GM23248 (cell line): Measurements from ENCODE around the gene EIF1. TPM values are rescaled to one million over a fixed set of nuclear protein-coding genes. Genes with fewer than 3 reads are reported as not detected.
"Not testable (repeated sequence)": the region's sequence is repeated elsewhere in the genome, so short reads cannot be mapped to it uniquely, and the experiment has no call there.

Experiments used
- DNase-seq: peaks from one replicate; pipeline ENCODE4 v3.0.0-alpha.2; 2015
- H2AFZ ChIP-seq: fragments of 200-600 bp; sonication (generic); 2 replicates; pipeline ENCODE4 v1.6.1; 2016; ENCODE audit warnings: antibody characterized with exemption
- H3F3A ChIP-seq: fragments of 200-600 bp; sonication (generic); 2 replicates; pipeline ENCODE4 v1.6.1; 2016; ENCODE audit warnings: mild to moderate bottlenecking, antibody characterized with exemption, mixed run types; ENCODE audit not compliant: insufficient read depth
- H3K27ac ChIP-seq: fragments of 200-600 bp; sonication (generic); 2 replicates; pipeline ENCODE4 v1.5.1; 2016; ENCODE audit warnings: mild to moderate bottlenecking
- H3K27me3 ChIP-seq: fragments of 200-600 bp; sonication (generic); replicated peaks from 2 replicates; pipeline ENCODE4 v1.6.1; 2016; ENCODE audit warnings: mild to moderate bottlenecking; ENCODE audit not compliant: insufficient read depth
- H3K36me3 ChIP-seq: fragments of 200-600 bp; sonication (generic); 2 replicates; pipeline ENCODE4 v1.6.1; 2016; ENCODE audit warnings: low read depth, mild to moderate bottlenecking
- H3K4me1 ChIP-seq: fragments of 200-600 bp; sonication (generic); 2 replicates; pipeline ENCODE4 v1.6.1; 2016; ENCODE audit warnings: mild to moderate bottlenecking; ENCODE audit not compliant: insufficient read depth
- H3K4me2 ChIP-seq: fragments of 200-600 bp; sonication (generic); one replicate; pipeline ENCODE4 v1.6.1; 2016; ENCODE audit warnings: mild to moderate bottlenecking; ENCODE audit not compliant: unreplicated experiment
- H3K4me3 ChIP-seq: fragments of 200-600 bp; sonication (generic); 2 replicates; pipeline ENCODE4 v1.5.1; 2016; ENCODE audit warnings: mild to moderate bottlenecking
- H3K79me2 ChIP-seq: fragments of 200-600 bp; sonication (generic); 2 replicates; pipeline ENCODE4 v1.6.1; 2016; ENCODE audit warnings: mild to moderate bottlenecking; ENCODE audit not compliant: insufficient read depth
- H3K9ac ChIP-seq: fragments of 200-600 bp; sonication (generic); 2 replicates; pipeline ENCODE4 v1.6.1; 2016; ENCODE audit warnings: mild to moderate bottlenecking
- H3K9me2 ChIP-seq: fragments of 200-600 bp; sonication (generic); 2 replicates; pipeline ENCODE4 v1.6.1; 2016; ENCODE audit warnings: mixed run types, mild to moderate bottlenecking, moderate library complexity; ENCODE audit not compliant: insufficient read depth
- H3K9me3 ChIP-seq: fragments of 200-600 bp; sonication (generic); one replicate; pipeline ENCODE4 v1.6.1; 2017; ENCODE audit warnings: low read depth
- H4K20me1 ChIP-seq: fragments of 200-600 bp; sonication (generic); 2 replicates; pipeline ENCODE4 v1.6.0; 2016; ENCODE audit not compliant: insufficient read depth
- EZH2 ChIP-seq: fragments of 200-600 bp; sonication (generic); IDR thresholded peaks from 2 replicates; pipeline ENCODE4 v1.6.1; 2018; ENCODE audit warnings: antibody characterized with exemption, mild to moderate bottlenecking; ENCODE audit not compliant: insufficient read depth, poor library complexity, severe bottlenecking
- EZH2phosphoT487 ChIP-seq: fragments of 200-600 bp; sonication (generic); IDR thresholded peaks from 2 replicates; pipeline ENCODE4 v1.6.1; 2018; ENCODE audit warnings: antibody characterized with exemption, moderate library complexity, mild to moderate bottlenecking, low read depth; ENCODE audit not compliant: insufficient read depth
- WGBS, 2 experiments: methylation state at CpG; one replicate each; pipeline ENCODE4 v1.1.6; 2015 to 2017; ENCODE audit warnings: low lambda C conversion rate in 2 of 2, low coverage in 1 of 2; ENCODE audit errors: missing lambda C conversion rate in 2 of 2; 5-methylcytosine and 5-hydroxymethylcytosine counted together
- in situ Hi-C: fragments of 300-500 bp; cut with MboI; formaldehyde crosslinking; loops from 2 replicates; pipeline ENCODE4 v1.15.0; 2020
- polyA plus RNA-seq: library from polyadenylated mRNA; unstranded; fragments of >200 nt; fragmentation: Nextera tagmentation; extraction: Ambion mirVana; gene quantifications from 2 replicates; pipeline ENCODE4 v1.2.1, GENCODE V29; 2016
- total RNA-seq: library from RNA; depleted of rRNA; stranded (reverse); fragments of >200 nt; shearing (Covaris generic); gene quantifications from 2 replicates; pipeline ENCODE4 v1.2.3, GENCODE V29; 2014; rRNA removed

Gene EIF1
- total RNA-seq (98.1 and 113 TPM in 2 replicates), polyA plus RNA-seq (1,585 and 1,606 TPM in 2 replicates)

- peak within 1 kb of the TSS; percentile 100 for H3K27ac ChIP-seq
These were observed at the start of gene EIF1 for GRCh38 chr17:41688641-41689496. EIF1 (plus strand) TSS chr17:41688885; CDS start chr17:41689039, 154 bp downstream.

GRCh38 chr17:41638941-41639340, 49.7 kb upstream of the EIF1 start:
- no peaks in the 10 kb centered on the region for H3K4me1 ChIP-seq
- H3K9ac ChIP-seq, result no peak overlapping the region
- no peaks in the 10 kb centered on the region for H3K9me3 ChIP-seq
- in situ Hi-C loops, result no loop called here
- H3K79me2 ChIP-seq, result no peaks in the 10 kb centered on the region
- no peaks in the 10 kb centered on the region; the same call in 1 of the 2 replicates for H3K27me3 ChIP-seq
- no peak overlapping the region for H2AFZ ChIP-seq
- no peaks in the 10 kb centered on the region for H4K20me1 ChIP-seq
- no peaks in the 10 kb centered on the region for H3F3A ChIP-seq
- H3K27ac ChIP-seq, result no peak overlapping the region
- no peak for TF ChIP-seq EZH2phosphoT487
- no peak for TF ChIP-seq EZH2
- H3K36me3 ChIP-seq, result no peaks in the 10 kb centered on the region
- no peaks in the 10 kb centered on the region for H3K9me2 ChIP-seq
- DNase-seq, result no peak
- H3K4me2 ChIP-seq, result no peak overlapping the region
- WGBS, 2 experiments, result 83 to 87% methylated on average over 3 to 6 of the region's 6 CpGs
- H3K4me3 ChIP-seq, result no peak overlapping the region

More at GRCh38 chr17:41688641-41689496, at the start of gene EIF1:
- Histone ChIP-seq H3K4me1 (peaks cover 21% of the 10 kb centered on the region), H3K9me3 (no peaks in the 10 kb centered on the region), H3K9me2 (no peaks in the 10 kb centered on the region), H4K20me1 (peaks cover 12% of the 10 kb centered on the region; the same call in 1 of the 2 replicates), H3K4me3 (peak within 1 kb of the TSS; percentile 89), H3K79me2 (peaks cover 23% of the 10 kb centered on the region), H3K4me2 (peak within 1 kb of the TSS; percentile 96), H3K9ac (peak within 1 kb of the TSS; percentile 100), H3K36me3 (peaks cover 38% of the 10 kb centered on the region), H3F3A (peaks cover 51% of the 10 kb centered on the region), H3K27me3 (no peaks in the 10 kb centered on the region), H2AFZ (peak within 1 kb of the TSS; percentile 89)
- in situ Hi-C loops, result no loop called here
- TF ChIP-seq EZH2phosphoT487 (no peak), EZH2 (no peak)
- 1% methylated on average over 66 to 70 of the region's 81 CpGs for WGBS, 2 experiments
- peak; percentile 100 for DNase-seq

GRCh38 chr17:41639492-41640473, 48.9 kb upstream of the EIF1 start:
- Histone ChIP-seq H2AFZ (no peak overlapping the region), H3K36me3 (no peaks in the 10 kb centered on the region), H3K9ac (no peak overlapping the region), H4K20me1 (no peaks in the 10 kb centered on the region), H3K9me2 (no peaks in the 10 kb centered on the region), H3F3A (no peaks in the 10 kb centered on the region), H3K4me3 (no peak overlapping the region), H3K79me2 (no peaks in the 10 kb centered on the region), H3K4me1 (no peaks in the 10 kb centered on the region), H3K9me3 (no peaks in the 10 kb centered on the region), H3K27me3 (no peaks in the 10 kb centered on the region; the same call in 1 of the 2 replicates), H3K27ac (no peak overlapping the region), H3K4me2 (no peak overlapping the region)
- TF ChIP-seq EZH2, result no peak
- no peak for TF ChIP-seq EZH2phosphoT487
- in situ Hi-C loops, result no loop called here
- WGBS, 2 experiments, result 83 to 85% methylated on average over 6 to 7 of the region's 7 CpGs
- no peak for DNase-seq

- peak; percentile 45 for DNase-seq
- H4K20me1 ChIP-seq, H3K27ac ChIP-seq, H3K79me2 ChIP-seq, H3K9me2 ChIP-seq, in situ Hi-C loops, H3K9ac ChIP-seq, H3K9me3 ChIP-seq, H3F3A ChIP-seq, H3K4me2 ChIP-seq, H3K4me1 ChIP-seq, H3K27me3 ChIP-seq, H3K36me3 ChIP-seq, H2AFZ ChIP-seq, H3K4me3 ChIP-seq: not testable (repeated sequence)
- 68 to 73% methylated on average over 5 of the region's 5 CpGs for WGBS, 2 experiments
These were observed 48.1 kb upstream of the EIF1 start for GRCh38 chr17:41640596-41640995.
